ACHN (cell line): Measurements from ENCODE around the gene ZCCHC24.

Source experiments
- DNase-seq: peaks from one replicate; pipeline ENCODE4 v3.0.0-alpha.2; 2015
- in situ Hi-C: cut with HindIII; loops from 2 replicates; pipeline ENCODE4 v1.10.0; 2017; ENCODE audit warnings: low sequenced_read_pairs, low pct_ligation_motif_present, low pct_unique_long_range_greater_than_20kb

Gene ZCCHC24

DNA sequence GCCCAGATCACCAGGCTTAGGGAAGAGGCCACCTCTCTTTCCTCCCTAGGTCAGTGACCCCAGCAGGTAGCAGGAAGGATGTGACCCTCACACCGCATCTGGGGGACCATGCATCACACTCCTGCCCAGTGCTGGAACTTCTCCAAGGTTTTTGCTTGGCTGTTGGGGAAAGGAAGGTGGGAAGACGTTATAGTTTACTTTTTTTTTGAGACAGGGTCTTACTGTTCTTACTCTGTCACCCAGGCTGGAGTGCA is 8.6 kb downstream of the ZCCHC24 start:
- DNase-seq: no peak
- in situ Hi-C loops: no loop called here

GRCh38 chr10:79436066-79436849 is 9.2 kb downstream of the ZCCHC24 start:
- in situ Hi-C loops: no loop called here
- no peak for DNase-seq

DNA sequence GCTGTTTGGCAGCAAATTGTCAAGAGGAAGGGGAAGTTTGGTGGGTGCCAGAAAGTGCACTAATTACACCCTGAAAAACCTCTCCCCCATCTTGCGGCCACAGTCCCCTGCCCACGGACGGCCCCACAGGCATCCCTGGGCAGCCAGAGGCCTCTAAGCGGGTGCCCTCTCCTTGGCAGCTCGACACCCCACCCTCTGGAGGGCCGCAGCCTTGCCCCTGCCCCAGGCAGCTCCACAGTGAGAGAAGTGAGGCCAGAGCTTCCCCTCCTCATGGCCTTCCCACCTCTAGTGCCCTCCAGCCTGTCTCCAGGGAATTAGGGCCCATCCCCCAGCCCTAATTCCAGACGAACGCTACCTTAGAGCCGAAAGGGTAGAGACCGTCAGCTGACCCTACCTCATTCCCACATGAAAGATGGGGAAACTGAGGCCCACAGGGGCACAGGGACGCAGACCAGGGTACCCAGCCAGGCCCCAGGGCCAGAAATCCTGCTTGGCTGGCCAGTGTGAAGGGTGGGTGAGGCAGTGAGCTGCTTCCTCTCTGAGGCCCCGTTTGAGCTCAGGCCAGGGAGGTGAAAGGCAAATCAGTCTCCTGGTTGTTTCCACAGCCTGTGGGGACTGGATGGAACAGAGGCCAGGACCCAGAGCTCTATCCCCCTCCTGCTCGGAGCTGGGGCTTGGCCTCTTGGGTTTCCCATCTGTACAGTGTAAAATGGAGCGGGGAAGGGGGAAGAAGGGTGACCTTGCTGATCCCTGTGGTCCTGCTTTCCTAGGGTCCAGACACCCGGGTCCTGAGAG is 10.0 kb downstream of the ZCCHC24 start:
- DNase-seq: no peak
- in situ Hi-C loops: no loop called here

DNA sequence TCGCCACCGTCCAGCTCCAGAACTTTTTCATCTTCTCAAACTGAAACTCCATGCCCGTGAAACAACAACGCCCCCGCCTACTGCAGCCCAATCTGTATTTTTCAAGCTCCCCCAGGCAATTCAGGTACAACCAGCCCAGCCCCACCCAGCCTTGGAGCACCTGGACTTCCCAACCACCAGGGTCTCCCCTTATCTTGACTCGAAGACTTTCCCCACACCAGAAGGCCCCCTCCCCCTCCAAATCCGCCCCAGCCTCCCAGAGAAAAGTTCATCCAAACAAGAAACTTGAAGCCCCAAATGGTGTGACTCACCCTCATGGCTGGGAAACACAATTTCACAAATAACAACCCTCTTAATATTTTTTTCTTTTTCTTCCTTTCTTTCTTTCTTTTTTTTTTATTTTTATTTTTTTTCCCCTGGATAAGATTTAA is 10.6 kb downstream of the ZCCHC24 start:
- in situ Hi-C loops: no loop called here
- no peak for DNase-seq

DNA sequence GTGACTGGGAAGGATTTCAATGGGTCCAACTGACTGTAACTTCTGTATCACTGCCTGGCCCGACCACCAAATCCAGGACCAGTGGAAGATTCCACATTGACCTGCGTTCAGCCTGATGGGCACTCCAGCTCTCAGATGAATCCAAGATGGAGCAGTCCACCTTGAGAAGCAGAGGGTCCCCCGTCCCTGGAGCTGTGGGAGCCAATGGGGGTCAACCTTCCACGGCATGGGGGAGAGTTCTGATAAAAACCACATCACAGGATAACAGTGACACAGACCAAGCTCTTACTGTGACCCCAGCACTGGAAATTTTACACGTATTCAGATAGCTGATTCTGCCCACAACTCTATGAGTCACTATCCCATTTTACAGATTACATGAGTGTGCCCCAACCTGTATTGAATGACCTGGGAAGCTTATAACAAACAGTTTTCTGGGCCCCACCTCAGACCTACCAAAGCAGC is 11.2 kb downstream of the ZCCHC24 start:
- DNase-seq: no peak
- in situ Hi-C loops: no loop called here

- DNase-seq: no peak
- in situ Hi-C loops: no loop called here
Measured at GRCh38 chr10:79433324-79434222, 11.9 kb downstream of the ZCCHC24 start.

DNA sequence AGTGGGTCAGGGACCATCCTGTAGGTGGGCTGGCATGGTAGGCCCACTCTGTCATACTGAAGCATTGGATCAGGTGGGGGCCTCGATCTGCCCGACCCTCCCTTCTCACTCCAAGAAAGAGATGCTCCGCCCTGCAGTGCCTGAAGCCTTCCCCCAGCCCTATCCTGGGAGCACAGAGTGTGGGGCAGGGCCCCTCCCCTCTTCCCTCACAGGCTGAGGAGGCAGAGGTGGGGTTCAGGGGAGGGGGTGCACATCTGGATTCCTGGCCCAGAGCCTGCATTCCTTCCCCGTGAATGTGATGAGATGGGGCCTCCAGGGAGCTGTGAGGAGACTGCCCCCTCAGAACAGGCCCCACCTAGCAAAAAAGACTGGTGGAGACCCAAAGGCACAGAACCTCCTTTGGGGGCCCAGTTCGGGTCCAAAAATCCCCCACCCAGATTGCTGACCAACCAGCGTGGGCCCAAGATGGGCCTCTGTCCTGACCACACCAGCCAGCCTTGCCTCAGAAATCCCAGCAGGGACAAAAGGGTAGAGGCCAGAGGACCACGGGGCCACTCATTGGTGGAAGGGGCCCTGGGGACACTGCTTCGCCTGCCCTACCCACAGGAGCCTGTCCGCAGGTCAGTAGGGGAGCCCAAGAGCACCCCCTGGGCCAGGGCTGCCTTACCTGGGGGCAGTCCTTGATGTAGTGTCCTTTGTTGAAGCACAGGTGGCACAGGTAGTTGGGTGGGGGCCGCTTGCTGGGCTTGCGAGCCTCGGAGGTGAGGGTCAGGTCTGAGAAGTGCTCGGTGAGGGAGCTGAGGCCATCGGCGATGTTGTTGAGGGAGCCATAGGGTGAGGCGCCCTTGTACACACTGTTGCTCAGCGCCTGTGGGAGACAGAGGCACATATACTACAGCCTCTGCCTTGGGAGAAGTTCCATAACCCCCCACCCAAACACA is 13.3 kb downstream of the ZCCHC24 start:
- in situ Hi-C loops: no loop called here
- DNase-seq: no peak

GRCh38 chr10:79431428-79431827 is 14.0 kb downstream of the ZCCHC24 start:
- in situ Hi-C loops: no loop called here
- no peak for DNase-seq

DNA sequence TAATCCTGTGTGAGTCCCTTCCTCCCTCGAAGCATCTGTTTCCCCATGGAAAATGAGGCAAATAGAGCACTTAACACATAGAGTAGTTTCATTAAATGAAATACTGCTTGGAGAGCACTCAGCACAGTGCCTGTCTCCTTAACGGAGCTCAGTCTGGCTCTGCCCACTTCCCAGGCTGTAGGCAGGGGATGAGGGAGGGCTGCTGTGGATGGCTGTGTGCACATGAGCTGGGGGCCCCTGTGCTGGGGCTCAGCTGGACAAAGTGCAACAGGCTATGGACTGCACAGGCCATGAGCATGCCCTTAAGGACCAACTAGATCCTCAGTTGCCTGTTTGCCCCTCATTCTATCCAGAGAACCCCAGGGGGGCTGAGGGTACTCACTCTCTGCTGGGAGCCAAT is 14.5 kb downstream of the ZCCHC24 start:
- in situ Hi-C loops: no loop called here
- DNase-seq: no peak

- DNase-seq: no peak
- in situ Hi-C loops: no loop called here
Measured at GRCh38 chr10:79430325-79430905, 15.0 kb downstream of the ZCCHC24 start.

- in situ Hi-C loops: no loop called here
Measured at GRCh38 chr10:79429751-79430150, 15.7 kb downstream of the ZCCHC24 start.

DNA sequence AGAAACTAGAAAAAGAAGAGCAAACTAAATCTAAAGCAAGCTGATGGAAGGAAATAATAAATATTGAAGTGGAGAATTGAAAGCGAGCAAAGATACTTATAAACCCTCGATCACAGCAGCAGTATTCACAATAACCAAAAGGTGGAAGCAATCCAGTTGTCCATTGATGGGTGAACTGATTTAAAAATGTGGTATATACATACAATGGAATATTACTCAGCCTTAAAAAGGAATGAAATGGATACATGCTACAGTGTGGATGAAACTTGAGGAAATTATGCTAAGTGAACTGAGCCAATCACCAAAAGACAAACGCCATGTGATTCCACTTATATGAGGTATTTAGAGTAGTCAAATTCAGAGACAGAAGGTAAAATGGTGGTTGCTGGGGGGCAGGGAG is 17.5 kb downstream of the ZCCHC24 start:
- DNase-seq: no peak
- in situ Hi-C loops: no loop called here

More at GRCh38 chr10:79429751-79430150, 15.7 kb downstream of the ZCCHC24 start:
- DNase-seq: no peak

GRCh38 chr10:79425074-79425532 is 20.3 kb downstream of the ZCCHC24 start:
- in situ Hi-C loops: no loop called here
- no peak for DNase-seq

DNA sequence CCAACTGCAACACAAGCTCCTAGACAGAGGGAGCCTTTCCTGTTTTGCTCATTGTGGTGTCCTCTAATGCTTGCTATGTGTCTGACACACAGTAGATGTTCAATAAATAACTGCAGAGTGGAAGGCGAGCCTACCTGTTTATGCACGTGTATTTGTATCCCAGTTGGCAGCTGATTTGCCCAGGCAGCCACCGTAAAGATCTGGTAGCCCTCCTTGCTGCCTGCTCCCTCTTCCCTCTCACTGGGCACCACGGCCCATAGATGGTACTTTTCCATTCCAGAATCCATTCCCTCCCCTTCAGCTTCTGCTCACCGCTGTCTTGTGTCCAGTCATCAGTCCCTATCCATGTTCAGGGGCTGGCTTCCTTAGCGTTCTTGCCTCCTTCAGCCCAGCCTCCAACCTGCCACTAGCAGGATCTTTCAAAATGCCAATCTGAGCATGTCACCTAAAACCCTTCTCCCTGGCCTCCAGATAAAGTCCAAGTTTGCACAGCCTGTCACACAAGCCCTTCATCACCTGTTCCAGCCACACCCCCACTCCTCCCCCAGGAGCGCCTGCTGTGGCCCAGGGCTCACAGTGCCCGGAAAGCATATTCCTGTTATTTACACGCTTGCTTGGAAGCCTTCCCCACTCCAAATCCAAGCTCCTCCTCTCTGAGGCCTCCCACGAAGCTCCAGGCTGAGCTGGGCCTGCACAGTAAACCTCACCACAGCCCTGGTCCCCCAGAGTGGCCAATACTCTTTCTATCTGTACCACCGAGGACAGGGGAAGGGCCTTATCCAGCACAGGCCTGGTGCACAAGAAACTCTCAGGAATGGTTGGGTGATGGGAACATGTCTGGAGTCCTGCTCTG is 21.0 kb downstream of the ZCCHC24 start:
- in situ Hi-C loops: no loop called here
- no peak for DNase-seq

GRCh38 chr10:79422178-79422892 is 23.1 kb downstream of the ZCCHC24 start:
- in situ Hi-C loops: no loop called here
- DNase-seq: no peak

DNA sequence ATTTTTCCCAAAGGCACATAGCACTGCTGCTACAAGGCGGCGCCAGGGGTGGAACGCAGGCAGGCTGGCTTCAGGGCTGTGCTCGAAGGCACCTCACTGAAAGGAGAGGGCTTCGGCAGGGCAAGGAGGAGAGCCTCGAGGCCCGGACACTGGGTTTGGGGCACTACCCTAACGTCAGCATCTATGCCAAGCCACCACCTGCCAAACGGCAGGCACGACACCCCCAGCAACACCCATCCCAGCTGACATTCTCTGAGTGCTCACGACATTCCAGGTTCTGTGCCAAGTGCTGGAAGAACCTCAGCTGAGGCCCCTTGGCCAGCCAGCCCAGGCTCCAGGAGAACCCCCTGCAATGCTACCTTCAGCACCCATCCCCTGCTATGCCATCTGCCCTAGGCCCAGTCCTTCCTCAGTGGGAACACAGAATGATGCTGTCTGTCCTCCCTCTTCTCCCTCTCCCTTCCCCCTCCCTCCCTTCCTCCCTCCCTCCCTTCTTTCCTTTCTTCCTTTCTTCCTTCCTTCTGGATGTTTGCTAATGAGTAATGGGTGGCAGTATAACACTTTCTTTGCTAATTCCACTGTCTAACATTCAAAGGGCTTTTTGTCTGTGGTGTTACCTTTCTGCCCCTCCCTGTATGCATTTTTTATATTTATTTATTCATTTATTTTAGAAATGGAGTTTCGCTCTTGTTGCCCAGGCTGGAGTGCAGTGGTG is 24.3 kb downstream of the ZCCHC24 start:
- in situ Hi-C loops: no loop called here
- DNase-seq: no peak
